ENCODE results near the gene TRMT11. TPM values are rescaled to one million over a fixed set of nuclear protein-coding genes. Genes with fewer than 3 reads are reported as not detected.

Gene TRMT11
- total RNA-seq, 1 experiment from 2014 or later, result 17.9 TPM

DNA sequence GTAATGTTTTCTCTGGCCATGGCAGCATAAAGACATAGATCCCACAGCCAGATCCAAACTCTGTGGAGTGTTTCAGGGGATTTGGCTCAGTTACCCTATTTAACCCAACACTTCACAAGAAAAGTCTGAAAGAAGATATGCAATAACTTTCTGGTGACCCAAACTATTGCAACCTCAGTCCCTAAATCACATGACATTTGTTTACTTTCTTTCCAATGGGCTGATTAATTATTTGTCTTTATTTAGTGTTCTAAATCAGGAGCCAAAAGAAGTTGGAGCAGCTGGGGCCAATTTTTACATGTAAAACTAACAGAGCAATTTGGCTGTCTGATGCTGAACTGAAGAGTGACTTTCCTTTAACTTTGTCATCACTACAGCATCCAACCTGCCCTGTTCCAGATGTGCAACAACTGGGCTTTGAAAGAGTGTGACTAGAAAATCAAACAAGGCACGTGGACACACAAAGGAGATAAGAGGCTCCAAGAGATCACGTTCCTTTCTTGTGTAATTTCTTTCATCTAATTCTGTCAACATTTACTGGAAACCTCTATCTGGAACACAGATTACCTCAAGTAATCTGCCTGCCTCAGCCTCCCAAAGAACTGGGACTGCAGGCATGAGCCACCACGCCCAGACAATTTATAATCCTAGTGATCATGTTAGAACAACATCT is 90.8 kb downstream of the TRMT11 start:
- H3K36me3 ChIP-seq (ENCODE audit: low read depth, low read length), result no peaks in the 10 kb centered on the region
- no peaks in the 10 kb centered on the region for H3K9me2 ChIP-seq (replicated peaks; ENCODE audit: low read length)
- no peaks in the 10 kb centered on the region for H3K27me3 ChIP-seq (ENCODE audit: low read length)
- H3K79me2 ChIP-seq (ENCODE audit: low read length), result no peaks in the 10 kb centered on the region
- TF ChIP-seq, protein P1, sequence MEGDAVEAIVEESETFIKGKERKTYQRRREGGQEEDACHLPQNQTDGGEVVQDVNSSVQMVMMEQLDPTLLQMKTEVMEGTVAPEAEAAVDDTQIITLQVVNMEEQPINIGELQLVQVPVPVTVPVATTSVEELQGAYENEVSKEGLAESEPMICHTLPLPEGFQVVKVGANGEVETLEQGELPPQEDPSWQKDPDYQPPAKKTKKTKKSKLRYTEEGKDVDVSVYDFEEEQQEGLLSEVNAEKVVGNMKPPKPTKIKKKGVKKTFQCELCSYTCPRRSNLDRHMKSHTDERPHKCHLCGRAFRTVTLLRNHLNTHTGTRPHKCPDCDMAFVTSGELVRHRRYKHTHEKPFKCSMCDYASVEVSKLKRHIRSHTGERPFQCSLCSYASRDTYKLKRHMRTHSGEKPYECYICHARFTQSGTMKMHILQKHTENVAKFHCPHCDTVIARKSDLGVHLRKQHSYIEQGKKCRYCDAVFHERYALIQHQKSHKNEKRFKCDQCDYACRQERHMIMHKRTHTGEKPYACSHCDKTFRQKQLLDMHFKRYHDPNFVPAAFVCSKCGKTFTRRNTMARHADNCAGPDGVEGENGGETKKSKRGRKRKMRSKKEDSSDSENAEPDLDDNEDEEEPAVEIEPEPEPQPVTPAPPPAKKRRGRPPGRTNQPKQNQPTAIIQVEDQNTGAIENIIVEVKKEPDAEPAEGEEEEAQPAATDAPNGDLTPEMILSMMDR (conservative IDR thresholded peaks at IDR 0.05; ENCODE audit: low read depth, low read length), result no peak
- no peak for TF ChIP-seq EZH2 (IDR thresholded peaks at IDR 0.05; ENCODE audit: low read length, unreplicated experiment)
- no peak for TF ChIP-seq EZH2phosphoT487 (IDR thresholded peaks at IDR 0.05; ENCODE audit: borderline replicate concordance, low read length)
- no peaks in the 10 kb centered on the region for H3F3A ChIP-seq (ENCODE audit: low read length, unreplicated experiment)
- no peaks in the 10 kb centered on the region for H4K20me1 ChIP-seq (ENCODE audit: low read length)
- H2AFZ ChIP-seq (ENCODE audit: low read length), result no peak overlapping the region
- H3K4me3 ChIP-seq (ENCODE audit: low read length), result no peak overlapping the region
- POLR2A ChIA-PET (ENCODE audit: unreplicated experiment), result no interaction called here
- no peaks in the 10 kb centered on the region for H3K9me3 ChIP-seq (ENCODE audit: low read length)
- no peak overlapping the region for H3K27ac ChIP-seq (ENCODE audit: low read length)
- no TSS peak for BruUV-seq (replicated peaks)
- intact Hi-C loops (cut with micrococcal nuclease), result no loop called here
- ATAC-seq (no peak), DNase-seq (no peak)
- no peak overlapping the region for H3K4me2 ChIP-seq (ENCODE audit: low read length)
- CTCF ChIA-PET, result no interaction called here
- no peak overlapping the region for H3K9ac ChIP-seq (ENCODE audit: low read length)
- H3K4me1 ChIP-seq (ENCODE audit: insufficient read depth, low read length), result no peaks in the 10 kb centered on the region

GRCh38 chr6:126077810-126078776 is 91.8 kb downstream of the TRMT11 start:
- DNase-seq (no peak), ATAC-seq (no peak)
- intact Hi-C loops (cut with micrococcal nuclease), result no loop called here
- Histone ChIP-seq H3K36me3 (ENCODE audit: low read depth, low read length) (no peaks in the 10 kb centered on the region), H3K9me3 (ENCODE audit: low read length) (no peaks in the 10 kb centered on the region), H3K4me2 (ENCODE audit: low read length) (no peak overlapping the region), H3K27ac (ENCODE audit: low read length) (no peak overlapping the region), H4K20me1 (ENCODE audit: low read length) (no peaks in the 10 kb centered on the region), H3K79me2 (ENCODE audit: low read length) (no peaks in the 10 kb centered on the region), H3K4me3 (ENCODE audit: low read length) (no peak overlapping the region), H3K4me1 (ENCODE audit: insufficient read depth, low read length) (no peaks in the 10 kb centered on the region), H3K9ac (ENCODE audit: low read length) (no peak overlapping the region), H2AFZ (ENCODE audit: low read length) (no peak overlapping the region), H3K9me2 (replicated peaks; ENCODE audit: low read length) (no peaks in the 10 kb centered on the region), H3F3A (ENCODE audit: low read length, unreplicated experiment) (no peaks in the 10 kb centered on the region), H3K27me3 (ENCODE audit: low read length) (no peaks in the 10 kb centered on the region)
- POLR2A ChIA-PET (ENCODE audit: unreplicated experiment), result no interaction called here
- CTCF ChIA-PET, result no interaction called here
- no TSS peak for BruUV-seq (replicated peaks)
- TF ChIP-seq EZH2 (IDR thresholded peaks at IDR 0.05; ENCODE audit: low read length, unreplicated experiment) (no peak), EZH2phosphoT487 (IDR thresholded peaks at IDR 0.05; ENCODE audit: borderline replicate concordance, low read length) (no peak)
- TF ChIP-seq, protein P1 (conservative IDR thresholded peaks at IDR 0.05; ENCODE audit: low read depth, low read length), result no peak
